T-cell (primary cell): ENCODE data around the gene ST3GAL3. TPM values are rescaled to one million over a fixed set of nuclear protein-coding genes. Genes with fewer than 3 reads are reported as not detected.
"Not testable (repeated sequence)": the region's sequence is repeated elsewhere in the genome, so short reads cannot be mapped to it uniquely, and the experiment has no call there.

Experiments
- ATAC-seq, 4 experiments: fragments of 200-7000 bp in 3 of 4; fragments of 150-1000 bp in 1 of 4; cut with Tn5 transposase; replicated peaks in 1 of 4; 1 replicate in 3 of 4; 2 replicates in 1 of 4; pipeline ENCODE4 v1.10.0; 2021; ENCODE audit warnings: moderate library complexity in 3 of 4, mild to moderate bottlenecking in 2 of 4, moderate number of reproducible peaks in 1 of 4
- CTCF ChIA-PET, 2 donors: fragments of 300-600 bp; sonication (Branson Sonifier 250); formaldehyde crosslinking; loops; one replicate each; lab custom pipeline; 2022; ENCODE audit warnings: antibody characterized with exemption in 2 of 2; lab: Charles Lee
- POLR2A ChIA-PET, 2 donors: fragments of 300-600 bp; sonication (Branson Sonifier 250); formaldehyde crosslinking; loops; one replicate each; lab custom pipeline; 2022; ENCODE audit warnings: antibody characterized with exemption in 2 of 2; lab: Charles Lee
- DNase-seq, 35 experiments: peaks; one replicate each; pipeline versions ENCODE4 v3.0.0 to v3.0.0-alpha.2; 2013 to 2023
- H3K27ac ChIP-seq: one replicate; pipeline ENCODE4 v1.5.1; 2013; ENCODE audit warnings: low read length
- H3K27me3 ChIP-seq, 2 experiments: replicated peaks in 1 of 2; 1 replicate in 1 of 2; 2 replicates in 1 of 2; pipeline versions ENCODE4 v1.6.1 to v1.7.0; 2013; ENCODE audit warnings: low read length in 1 of 2, mixed read lengths in 1 of 2; ENCODE audit not compliant: control insufficient read depth in 2 of 2, insufficient read depth in 2 of 2; ENCODE audit errors: extremely low read depth in 1 of 2
- H3K36me3 ChIP-seq, 2 donors: 1 replicate in 1 of 2; 2 replicates in 1 of 2; pipeline versions ENCODE4 v1.6.1 to v1.7.0; 2013; ENCODE audit warnings: low read length in 1 of 2; ENCODE audit not compliant: control insufficient read depth in 2 of 2, insufficient read depth in 1 of 2; ENCODE audit errors: extremely low read depth in 1 of 2
- H3K4me1 ChIP-seq, 2 experiments: 1 replicate in 1 of 2; 2 replicates in 1 of 2; pipeline versions ENCODE4 v1.6.1 to v1.7.0; 2013; ENCODE audit warnings: low read length in 2 of 2, mixed read lengths in 1 of 2; ENCODE audit not compliant: insufficient read depth in 2 of 2, control insufficient read depth in 1 of 2; ENCODE audit errors: extremely low read depth in 1 of 2
- H3K4me3 ChIP-seq, 2 donors: 1 replicate in 1 of 2; 2 replicates in 1 of 2; pipeline versions ENCODE4 v1.5.1 to v1.7.0; 2013; ENCODE audit warnings: mild to moderate bottlenecking in 2 of 2, low read length in 1 of 2, moderate library complexity in 1 of 2; ENCODE audit not compliant: control insufficient read depth in 1 of 2; ENCODE audit errors: extremely low read depth in 1 of 2
- H3K9me3 ChIP-seq: 2 replicates; pipeline ENCODE4 v1.7.0; 2013
- H3K27ac Mint-ChIP-seq, 2 donors: one replicate each; pipeline ENCODE4 v1.8.0; 2020 to 2021; ENCODE audit warnings: mild to moderate bottlenecking in 2 of 2, mixed read lengths in 2 of 2
- H3K27me3 Mint-ChIP-seq, 2 donors: one replicate each; pipeline ENCODE4 v1.8.0; 2021 to 2022; ENCODE audit warnings: mixed read lengths in 2 of 2
- H3K36me3 Mint-ChIP-seq: one replicate; pipeline ENCODE4 v1.8.0; 2021; ENCODE audit warnings: mixed read lengths
- H3K4me1 Mint-ChIP-seq, 3 donors: one replicate each; pipeline ENCODE4 v1.8.0; 2020 to 2022; ENCODE audit warnings: mixed read lengths in 3 of 3, mild to moderate bottlenecking in 1 of 3
- H3K4me3 Mint-ChIP-seq, 3 donors: one replicate each; pipeline ENCODE4 v1.8.0; 2020 to 2022; ENCODE audit warnings: mild to moderate bottlenecking in 3 of 3, mixed read lengths in 3 of 3, moderate library complexity in 3 of 3
- H3K9me3 Mint-ChIP-seq, 3 donors: one replicate each; pipeline ENCODE4 v1.8.0; 2020 to 2022; ENCODE audit warnings: mixed read lengths in 3 of 3
- WGBS: methylation state at CpG from one replicate; pipeline ENCODE4 v1.1.5; 2013; ENCODE audit warnings: missing lambda C conversion rate; ENCODE audit not compliant: insufficient coverage; 5-methylcytosine and 5-hydroxymethylcytosine counted together
- total RNA-seq, 35 experiments: library from RNA in 6 of 35; stranded (reverse) in 6 of 35; fragments of 120-200 nt in 1 of 35; gene quantifications; one replicate each; pipeline versions ENCODE4 v1.2.1 to v1.2.4 and lab custom pipeline; 2013 to 2026

The ST3GAL3 gene
- total RNA-seq, 5 donors from 2014 or later (not counting 1 experiment from before 2014, with no cell fraction given) = 21.9 to 29.8 (median 24.4) TPM

GRCh38 chr1:43832255-43832654, 124.9 kb downstream of the ST3GAL3 start:
- H3K4me3 Mint-ChIP-seq = peak overlapping the region in 1 of 3 donors; percentile 41
- DNase-seq = no peak
- POLR2A ChIA-PET = no interaction called here

GRCh38 chr1:43832998-43833397, 125.7 kb downstream of the ST3GAL3 start:
- DNase-seq = no peak
- H3K36me3 ChIP-seq = peaks cover 0 to under 1% of the 10 kb centered on the region in 2 donors
- H3K27me3 ChIP-seq = no peaks in the 10 kb centered on the region
- ChIA-PET CTCF (no interaction called here), POLR2A (interaction anchor here in 1 of 2 donors (0.6 kb wide), 1 partner anchor 80 kb away, joined by 3 read pairs; no protein-coding TSS in a partner anchor)
- WGBS = no CpG with 5 or more reads among the region's 1 CpG
- no peaks in the 10 kb centered on the region for H3K27me3 Mint-ChIP-seq
- peaks cover 35 to 46% of the 10 kb centered on the region in 2 experiments for H3K4me1 ChIP-seq
- peaks cover 23% of the 10 kb centered on the region for H3K36me3 Mint-ChIP-seq
- no peaks in the 10 kb centered on the region for H3K9me3 ChIP-seq
- ATAC-seq = no peak
- no peak overlapping the region for H3K4me3 ChIP-seq
- no peak overlapping the region for H3K27ac ChIP-seq
- peak overlapping the region in 1 of 3 donors; percentile 18 for H3K4me3 Mint-ChIP-seq
- H3K27ac Mint-ChIP-seq = no peak overlapping the region
- no peaks in the 10 kb centered on the region for H3K9me3 Mint-ChIP-seq
- peaks cover 53 to 70% (median 54%) of the 10 kb centered on the region in 3 donors for H3K4me1 Mint-ChIP-seq

More at GRCh38 chr1:43832255-43832654, 124.9 kb downstream of the ST3GAL3 start:
- Histone ChIP-seq H3K27ac (no peak overlapping the region), H3K4me1 (peaks cover 35 to 46% of the 10 kb centered on the region in 2 experiments), H3K36me3 (no peaks in the 10 kb centered on the region), H3K4me3 (no peak overlapping the region), H3K9me3 (no peaks in the 10 kb centered on the region), H3K27me3 (no peaks in the 10 kb centered on the region)
- peaks cover 53 to 70% (median 54%) of the 10 kb centered on the region in 3 donors for H3K4me1 Mint-ChIP-seq
- no peaks in the 10 kb centered on the region for H3K27me3 Mint-ChIP-seq
- H3K27ac Mint-ChIP-seq = no peak overlapping the region
- no peaks in the 10 kb centered on the region for H3K9me3 Mint-ChIP-seq
- no peak for ATAC-seq
- WGBS = 39% methylated on average over 3 of the region's 3 CpGs
- H3K36me3 Mint-ChIP-seq = peaks cover 26% of the 10 kb centered on the region
- CTCF ChIA-PET = interaction anchor here in 1 of 2 donors (0.7 kb wide), 1 partner anchor 12 kb away, joined by 3 read pairs; no protein-coding TSS in a partner anchor

- peaks cover 53 to 70% (median 54%) of the 10 kb centered on the region in 3 donors for H3K4me1 Mint-ChIP-seq
- H3K4me3 ChIP-seq, H3K9me3 ChIP-seq, DNase-seq, H3K9me3 Mint-ChIP-seq, H3K27ac ChIP-seq, ATAC-seq, H3K27me3 ChIP-seq, H3K36me3 ChIP-seq, H3K27me3 Mint-ChIP-seq, CTCF ChIA-PET, H3K27ac Mint-ChIP-seq: not testable (repeated sequence)
- POLR2A ChIA-PET = interaction anchor here in 1 of 2 donors (0.6 kb wide), 1 partner anchor 79 kb away, joined by 3 read pairs; no protein-coding TSS in a partner anchor
- H3K36me3 Mint-ChIP-seq = peaks cover 27% of the 10 kb centered on the region
- WGBS = 77% methylated on average over 7 of the region's 10 CpGs
- H3K4me3 Mint-ChIP-seq = peak overlapping the region in 1 of 3 donors; percentile 38
- peaks cover 35 to 46% of the 10 kb centered on the region in 2 experiments for H3K4me1 ChIP-seq
Observed at GRCh38 chr1:43833902-43834279, 126.6 kb downstream of the ST3GAL3 start.

- 90% methylated on average over 11 of the region's 14 CpGs for WGBS
- no peaks in the 10 kb centered on the region for H3K9me3 ChIP-seq
- no peaks in the 10 kb centered on the region for H3K27me3 ChIP-seq
- H3K9me3 Mint-ChIP-seq = no peaks in the 10 kb centered on the region
- H3K27me3 Mint-ChIP-seq = no peaks in the 10 kb centered on the region
- peaks cover 0 to 11% of the 10 kb centered on the region in 2 donors for H3K36me3 ChIP-seq
- peaks cover 31% of the 10 kb centered on the region for H3K36me3 Mint-ChIP-seq
- POLR2A ChIA-PET = no interaction called here
- peak overlapping the region in 1 of 3 donors; percentile 38 for H3K4me3 Mint-ChIP-seq
- H3K4me1 Mint-ChIP-seq = peaks cover 53 to 70% (median 54%) of the 10 kb centered on the region in 3 donors
- no peak for ATAC-seq
- H3K4me3 ChIP-seq = no peak overlapping the region
- H3K27ac ChIP-seq = no peak overlapping the region
- CTCF ChIA-PET = no interaction called here
- H3K4me1 ChIP-seq = peaks cover 35 to 46% of the 10 kb centered on the region in 2 experiments
- DNase-seq = no peak
- H3K27ac Mint-ChIP-seq = no peak overlapping the region
Observed at GRCh38 chr1:43834280-43835081, 127.1 kb downstream of the ST3GAL3 start.

GRCh38 chr1:43835082-43836021, 128.0 kb downstream of the ST3GAL3 start:
- Mint-ChIP-seq H3K27me3 (no peaks in the 10 kb centered on the region), H3K36me3 (peaks cover 38% of the 10 kb centered on the region), H3K9me3 (no peaks in the 10 kb centered on the region), H3K27ac (peak overlapping the region in 1 of 2 donors; percentile 8), H3K4me3 (peak overlapping the region in 1 of 3 donors; percentile 38), H3K4me1 (peaks cover 53 to 70% (median 54%) of the 10 kb centered on the region in 3 donors)
- Histone ChIP-seq H3K4me3 (no peak overlapping the region), H3K9me3 (no peaks in the 10 kb centered on the region), H3K4me1 (peaks cover 35 to 46% of the 10 kb centered on the region in 2 experiments), H3K27ac (no peak overlapping the region), H3K27me3 (no peaks in the 10 kb centered on the region), H3K36me3 (peaks cover 0 to 13% of the 10 kb centered on the region in 2 donors)
- DNase-seq (no peak), ATAC-seq (no peak)
- WGBS = 91% methylated on average over 4 of the region's 11 CpGs
- CTCF ChIA-PET = no interaction called here
- POLR2A ChIA-PET = no interaction called here
